Type B pancreatic cell (in vitro differentiated cells): Measurements from ENCODE around the gene LMAN2L. TPM values are rescaled to one million over a fixed set of nuclear protein-coding genes. Genes with fewer than 3 reads are reported as not detected.

ENCODE experiments used
- DNase-seq: peaks from one replicate; pipeline ENCODE4 v3.0.0; 2021; ENCODE audit warnings: mixed read lengths; ENCODE audit not compliant: unreplicated experiment; ENCODE audit errors: extremely low spot score
- H3K27ac Mint-ChIP-seq: 2 replicates; pipeline ENCODE4 v1.8.0; 2021; ENCODE audit warnings: mild to moderate bottlenecking, mixed read lengths
- H3K27me3 Mint-ChIP-seq: 2 replicates; pipeline ENCODE4 v1.8.0; 2021; ENCODE audit warnings: mixed read lengths
- H3K36me3 Mint-ChIP-seq: 2 replicates; pipeline ENCODE4 v1.8.0; 2021; ENCODE audit warnings: mixed read lengths
- H3K4me1 Mint-ChIP-seq: one replicate; pipeline ENCODE4 v1.8.0; 2021; ENCODE audit warnings: mixed read lengths; ENCODE audit not compliant: unreplicated experiment
- H3K4me3 Mint-ChIP-seq: 2 replicates; pipeline ENCODE4 v1.8.0; 2021; ENCODE audit warnings: mild to moderate bottlenecking, mixed read lengths
- H3K9me3 Mint-ChIP-seq: 2 replicates; pipeline ENCODE4 v1.8.0; 2021; ENCODE audit warnings: mixed read lengths
- total RNA-seq: library from RNA; stranded (reverse); gene quantifications from 2 replicates; pipeline ENCODE4 v1.2.1, GENCODE V29; 2021; ENCODE audit warnings: low replicate concordance
- TF ChIP-seq, protein P1 (sequence below): fragments of 200-600 bp; sonication (generic); conservative IDR thresholded peaks from 2 replicates; pipeline ENCODE4 v1.5.0; 2021; ENCODE audit warnings: antibody characterized with exemption, mild to moderate bottlenecking

LMAN2L gene
- total RNA-seq, 1 donor from 2014 or later: 31.9 TPM

DNA sequence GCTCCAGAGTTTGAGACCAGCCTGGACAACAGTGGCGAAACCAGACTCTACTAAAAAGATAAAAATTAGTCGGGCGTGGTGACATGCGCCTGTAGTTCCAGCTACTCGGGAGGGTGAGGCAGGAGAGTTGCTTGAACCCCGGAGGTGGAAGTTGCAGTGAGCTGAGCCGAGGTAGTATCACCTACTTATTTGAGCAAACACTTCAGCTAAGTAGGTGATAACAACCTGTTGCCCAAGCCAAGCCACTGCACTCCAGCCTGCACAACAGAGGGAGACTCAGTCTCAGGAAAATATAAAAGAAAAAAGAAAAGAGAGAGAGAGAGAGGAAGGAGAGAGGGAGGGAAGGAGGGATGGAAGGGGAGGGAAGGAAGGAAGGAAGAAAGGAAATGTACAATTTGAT lies 76.0 kb downstream of the LMAN2L start:
- TF ChIP-seq, protein P1, sequence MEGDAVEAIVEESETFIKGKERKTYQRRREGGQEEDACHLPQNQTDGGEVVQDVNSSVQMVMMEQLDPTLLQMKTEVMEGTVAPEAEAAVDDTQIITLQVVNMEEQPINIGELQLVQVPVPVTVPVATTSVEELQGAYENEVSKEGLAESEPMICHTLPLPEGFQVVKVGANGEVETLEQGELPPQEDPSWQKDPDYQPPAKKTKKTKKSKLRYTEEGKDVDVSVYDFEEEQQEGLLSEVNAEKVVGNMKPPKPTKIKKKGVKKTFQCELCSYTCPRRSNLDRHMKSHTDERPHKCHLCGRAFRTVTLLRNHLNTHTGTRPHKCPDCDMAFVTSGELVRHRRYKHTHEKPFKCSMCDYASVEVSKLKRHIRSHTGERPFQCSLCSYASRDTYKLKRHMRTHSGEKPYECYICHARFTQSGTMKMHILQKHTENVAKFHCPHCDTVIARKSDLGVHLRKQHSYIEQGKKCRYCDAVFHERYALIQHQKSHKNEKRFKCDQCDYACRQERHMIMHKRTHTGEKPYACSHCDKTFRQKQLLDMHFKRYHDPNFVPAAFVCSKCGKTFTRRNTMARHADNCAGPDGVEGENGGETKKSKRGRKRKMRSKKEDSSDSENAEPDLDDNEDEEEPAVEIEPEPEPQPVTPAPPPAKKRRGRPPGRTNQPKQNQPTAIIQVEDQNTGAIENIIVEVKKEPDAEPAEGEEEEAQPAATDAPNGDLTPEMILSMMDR: no peak
- H3K27ac Mint-ChIP-seq: no peak overlapping the region
- no peak overlapping the region for H3K4me3 Mint-ChIP-seq
- no peak for DNase-seq
- no peaks in the 10 kb centered on the region for H3K9me3 Mint-ChIP-seq
- H3K4me1 Mint-ChIP-seq: peaks cover 3% of the 10 kb centered on the region
- H3K36me3 Mint-ChIP-seq: no peaks in the 10 kb centered on the region
- no peaks in the 10 kb centered on the region for H3K27me3 Mint-ChIP-seq

DNA sequence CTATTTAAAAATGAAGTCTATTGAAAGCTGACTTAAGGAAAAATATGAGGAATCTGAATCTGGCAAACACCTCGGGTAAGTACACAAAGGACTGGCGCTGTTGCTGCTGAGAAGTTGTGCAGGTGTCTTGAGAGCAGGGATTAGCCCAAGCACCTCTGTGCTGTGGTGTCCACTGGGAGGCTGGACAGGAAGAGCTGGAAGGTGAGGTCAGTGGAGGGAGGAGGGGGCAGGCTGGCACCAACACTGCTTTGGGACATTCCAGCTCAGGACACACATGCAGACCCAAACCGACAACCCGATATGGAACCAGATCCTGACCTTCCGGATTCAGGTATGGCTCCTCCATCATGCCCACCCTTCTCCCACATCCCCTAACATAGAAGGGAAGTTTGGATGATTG lies 76.7 kb downstream of the LMAN2L start:
- no peaks in the 10 kb centered on the region for H3K36me3 Mint-ChIP-seq
- no peaks in the 10 kb centered on the region for H3K27me3 Mint-ChIP-seq
- H3K4me3 Mint-ChIP-seq: no peak overlapping the region
- TF ChIP-seq, protein P1: no peak
- no peak overlapping the region for H3K27ac Mint-ChIP-seq
- no peaks in the 10 kb centered on the region for H3K9me3 Mint-ChIP-seq
- H3K4me1 Mint-ChIP-seq: no peaks in the 10 kb centered on the region
- DNase-seq: no peak

DNA sequence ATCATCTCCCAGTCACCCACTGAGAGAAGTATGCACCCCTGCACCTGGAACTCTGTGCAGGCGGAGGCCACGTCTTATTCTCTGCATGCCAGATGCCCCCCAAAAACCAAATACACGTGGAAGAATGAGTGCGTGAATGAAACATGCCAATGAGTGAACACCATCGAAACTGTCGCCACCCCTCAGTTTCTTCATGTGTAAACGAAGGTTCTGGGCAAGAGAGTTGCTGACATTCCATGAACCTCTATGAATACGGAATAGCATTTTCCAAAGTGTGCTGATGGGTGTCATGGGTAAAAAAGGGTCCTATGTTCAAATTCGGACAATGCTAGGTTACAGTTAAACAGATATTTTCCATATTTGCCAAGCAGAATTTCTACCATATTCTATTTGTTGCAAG lies 77.5 kb downstream of the LMAN2L start:
- TF ChIP-seq, protein P1: no peak
- H3K4me1 Mint-ChIP-seq: no peaks in the 10 kb centered on the region
- DNase-seq: no peak
- no peaks in the 10 kb centered on the region for H3K9me3 Mint-ChIP-seq
- H3K27ac Mint-ChIP-seq: no peak overlapping the region
- H3K36me3 Mint-ChIP-seq: no peaks in the 10 kb centered on the region
- H3K27me3 Mint-ChIP-seq: no peaks in the 10 kb centered on the region
- no peak overlapping the region for H3K4me3 Mint-ChIP-seq

DNA sequence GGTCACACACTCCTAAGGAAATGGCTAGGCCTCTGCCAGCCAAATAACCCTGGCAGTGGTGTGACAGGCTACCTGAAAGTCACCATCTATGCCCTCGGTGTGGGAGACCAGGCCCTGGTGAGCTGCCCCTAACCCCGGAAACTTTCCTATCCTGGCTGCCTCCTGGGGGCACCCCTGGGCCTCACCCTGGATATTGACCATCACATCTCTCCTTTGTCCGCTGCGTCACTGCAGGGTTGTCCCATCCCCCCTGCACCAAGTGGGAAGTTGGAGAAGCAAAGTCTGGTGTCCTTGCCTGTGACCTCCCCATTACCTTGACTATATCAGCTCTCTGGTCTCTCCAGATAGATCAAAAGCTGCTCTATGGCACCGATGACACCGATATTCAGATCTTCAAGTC lies 78.5 kb downstream of the LMAN2L start:
- Mint-ChIP-seq H3K4me3 (no peak overlapping the region), H3K27me3 (no peaks in the 10 kb centered on the region), H3K27ac (no peak overlapping the region), H3K4me1 (no peaks in the 10 kb centered on the region), H3K36me3 (no peaks in the 10 kb centered on the region), H3K9me3 (no peaks in the 10 kb centered on the region)
- TF ChIP-seq, protein P1: no peak
- DNase-seq: no peak

DNA sequence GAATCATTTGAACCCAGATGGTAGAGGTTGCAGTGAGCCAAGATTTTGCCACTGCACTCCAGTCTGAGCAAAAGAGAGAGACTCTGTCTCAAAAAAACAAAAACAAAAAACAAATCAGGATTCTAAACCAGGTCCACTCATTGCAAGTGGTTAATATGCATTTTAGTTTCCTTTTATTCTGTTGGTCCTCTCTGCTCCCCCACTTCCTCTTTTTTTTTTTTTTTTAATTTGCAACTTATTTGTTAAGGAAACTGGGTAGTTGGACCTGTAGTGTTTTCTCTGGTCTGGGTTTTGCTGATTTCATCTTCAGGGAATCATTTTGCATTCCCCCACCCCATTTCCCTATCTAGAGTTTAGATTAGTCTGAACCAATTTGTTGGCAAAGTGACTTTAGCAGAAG lies 83.3 kb downstream of the LMAN2L start:
- Mint-ChIP-seq H3K9me3 (no peaks in the 10 kb centered on the region), H3K36me3 (no peaks in the 10 kb centered on the region), H3K4me3 (no peak overlapping the region), H3K4me1 (no peaks in the 10 kb centered on the region), H3K27ac (no peak overlapping the region), H3K27me3 (no peaks in the 10 kb centered on the region)
- TF ChIP-seq, protein P1: no peak
- DNase-seq: no peak

Other genes with a start within 250 kb of the LMAN2L start
- gene NEURL3, start 234.7 kb downstream of the LMAN2L start, total RNA-seq: 1.1 and 2.5 TPM in 2 replicates
- gene ARID5A, start 203.3 kb downstream of the LMAN2L start, total RNA-seq: 5.1 and 11.9 TPM in 2 replicates
- gene KANSL3, start 101.8 kb downstream of the LMAN2L start, total RNA-seq: 40.7 and 53.2 TPM in 2 replicates
- 0.75 TPM in 1 of 2 replicates, not detected in the other for gene FER1L5, start 97.3 kb downstream of the LMAN2L start, total RNA-seq
- gene CNNM4, start 20.8 kb upstream of the LMAN2L start, total RNA-seq: 14.0 and 17.7 TPM in 2 replicates
- gene CNNM3, start 76.2 kb upstream of the LMAN2L start, total RNA-seq: 28.3 and 30.8 TPM in 2 replicates
- 6.1 and 8.1 TPM in 2 replicates for gene ANKRD23, start 104.0 kb upstream of the LMAN2L start, total RNA-seq
- 16.6 and 17.7 TPM in 2 replicates for gene ANKRD39, start 118.0 kb upstream of the LMAN2L start, total RNA-seq
- 45.5 and 58.1 TPM in 2 replicates for gene SEMA4C, start 130.0 kb upstream of the LMAN2L start, total RNA-seq
- 0.22 TPM in 1 of 2 replicates, not detected in the other for gene FAM178B, start 246.5 kb upstream of the LMAN2L start, total RNA-seq